ENCODE measurements around the gene HTT.

Gene HTT

DNA sequence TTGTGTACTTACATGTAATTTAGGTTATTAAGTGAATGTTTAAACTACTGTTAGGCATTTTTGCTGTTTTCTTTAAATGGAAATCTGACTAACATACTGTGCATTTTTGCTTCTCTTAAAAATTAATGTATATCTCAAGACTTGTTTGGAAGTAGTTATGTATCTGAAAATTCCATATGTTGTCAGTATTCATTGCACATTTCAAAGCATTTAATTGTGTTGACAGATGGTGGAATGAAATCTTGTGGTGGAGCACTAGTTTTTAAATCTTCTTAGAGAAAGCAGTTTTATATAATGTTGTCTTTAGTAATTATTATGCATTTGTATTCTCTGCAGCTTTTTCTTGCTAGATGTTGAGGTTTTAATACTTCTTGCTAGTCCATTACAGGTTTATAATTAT lies 102.9 kb downstream of the HTT start:
- DNase-seq, result no peak

DNA sequence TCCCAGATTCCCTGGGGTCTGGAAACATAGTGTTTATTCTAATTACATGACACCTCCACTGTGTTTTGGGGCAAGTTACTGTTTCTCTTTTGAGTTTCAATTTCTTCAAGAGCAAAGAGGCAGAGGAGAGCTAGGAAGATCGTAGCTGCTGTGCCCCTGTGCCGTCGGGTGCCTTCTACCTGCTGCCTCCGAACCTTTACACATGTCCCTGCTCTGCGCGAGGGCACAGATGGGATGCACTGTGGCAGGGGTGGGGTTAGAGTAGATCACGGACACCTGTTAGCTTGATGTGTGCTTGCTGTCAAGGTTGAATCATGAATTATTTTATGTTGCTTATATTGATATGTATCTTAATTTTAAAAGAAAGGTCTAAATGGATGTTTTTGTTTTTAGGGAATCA lies 103.4 kb downstream of the HTT start:
- DNase-seq, result no peak

- DNase-seq, result no peak
Measured at GRCh38 chr4:3178351-3178750, 103.9 kb downstream of the HTT start.

GRCh38 chr4:3179126-3179706 lies 104.7 kb downstream of the HTT start:
- DNase-seq, result no peak

DNA sequence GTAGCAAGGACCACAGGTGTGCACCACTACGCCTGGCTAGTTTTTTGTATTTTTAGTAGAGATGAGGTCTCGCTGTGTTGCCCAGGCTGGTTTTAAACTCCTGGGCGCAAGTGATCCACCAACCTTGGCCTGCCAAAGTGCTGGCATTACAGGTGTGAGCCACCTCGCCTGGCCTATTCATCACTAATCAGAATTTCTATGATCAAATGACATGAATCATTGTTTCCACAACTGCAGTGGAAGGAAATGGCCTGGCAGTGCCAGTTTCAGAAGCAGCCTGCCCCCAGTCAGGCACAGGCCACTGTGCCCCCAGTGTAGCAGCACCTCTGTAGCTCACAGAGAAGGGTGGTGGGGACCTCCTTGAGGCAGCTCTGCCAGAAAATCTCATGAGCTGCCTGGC lies 108.5 kb downstream of the HTT start:
- no peak for DNase-seq

DNA sequence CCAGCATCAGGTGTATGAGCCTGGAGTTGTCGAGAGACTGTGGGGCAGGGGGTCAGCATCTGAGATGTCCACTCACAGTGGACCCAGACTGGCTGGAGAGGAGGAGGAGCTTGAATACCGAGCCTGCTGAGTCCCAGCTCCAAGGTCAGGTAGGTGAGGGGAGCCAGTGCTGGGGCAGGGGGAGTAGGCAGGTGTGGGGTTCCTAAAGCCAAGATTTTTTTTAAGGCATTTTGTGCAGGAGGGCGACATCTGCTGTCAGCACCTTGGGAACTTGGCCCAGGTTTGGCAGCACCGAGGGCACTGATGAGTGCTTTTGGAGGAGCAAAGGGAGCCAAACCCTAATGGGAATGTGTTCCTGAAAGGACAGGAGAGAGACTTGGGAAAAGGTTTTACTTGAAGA lies 110.2 kb downstream of the HTT start:
- no peak for DNase-seq

- DNase-seq, result no peak
Measured at GRCh38 chr4:3186609-3187008, 112.1 kb downstream of the HTT start.

DNA sequence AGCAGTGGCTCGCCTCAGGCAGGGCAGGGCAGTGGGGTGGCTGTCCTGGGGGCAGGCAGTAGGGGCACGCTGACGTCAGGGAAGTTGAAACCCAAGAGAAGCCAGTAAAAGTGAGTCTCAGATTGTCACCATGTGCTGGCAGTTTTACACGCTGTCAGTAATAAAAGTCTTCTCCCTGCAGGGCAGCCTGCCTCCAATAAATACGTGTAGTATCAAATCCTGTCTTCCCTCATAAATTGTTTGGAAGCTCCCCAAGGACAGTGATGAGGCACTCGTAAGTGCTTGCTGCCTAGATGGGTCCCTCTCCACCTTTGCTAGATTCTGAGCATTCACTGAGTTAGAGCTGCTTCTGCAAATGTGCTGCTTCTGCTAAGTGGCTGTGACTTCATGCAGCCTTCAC lies 113.6 kb downstream of the HTT start:
- DNase-seq, result no peak

GRCh38 chr4:3189459-3189858 lies 115.0 kb downstream of the HTT start:
- no peak for DNase-seq

DNA sequence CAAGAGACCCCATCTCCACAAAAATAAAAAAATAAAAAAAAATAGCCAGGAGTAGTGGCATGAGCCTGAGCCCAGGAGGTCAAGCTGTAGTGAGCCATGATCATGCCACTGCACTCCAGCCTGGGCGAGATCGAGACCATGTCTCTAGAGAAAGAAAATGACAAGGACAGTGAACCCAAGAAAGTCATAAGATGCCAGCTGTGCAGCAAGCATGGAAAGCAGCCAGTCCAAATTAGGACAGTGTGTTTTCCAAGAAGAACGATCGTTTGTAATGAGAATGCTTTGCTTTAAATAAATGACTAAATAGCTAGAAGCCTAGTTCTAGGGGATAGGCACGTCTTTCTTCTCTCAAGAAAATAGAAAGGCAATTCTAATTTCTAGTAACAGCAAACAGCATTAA lies 116.1 kb downstream of the HTT start:
- no peak for DNase-seq

DNA sequence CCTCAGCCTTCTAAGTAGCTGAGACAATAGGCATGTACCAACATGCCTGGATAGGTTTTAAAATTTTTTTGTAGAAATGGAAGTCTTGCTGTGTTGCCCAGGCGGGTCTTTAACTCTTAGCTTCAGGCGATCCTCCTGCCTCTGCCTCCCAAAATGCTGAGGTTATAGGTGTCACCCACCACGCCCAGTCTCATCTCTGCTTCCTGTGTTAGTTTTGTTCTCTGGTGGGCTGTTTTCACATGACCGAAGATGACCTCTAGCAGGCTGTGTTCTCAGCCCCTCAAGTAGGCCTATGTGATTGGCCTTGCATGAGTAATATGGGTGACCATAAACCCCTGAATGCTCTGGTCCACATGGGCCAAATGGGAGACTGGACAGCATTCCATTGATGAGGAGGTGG lies 117.7 kb downstream of the HTT start:
- no peak for DNase-seq

GRCh38 chr4:3192827-3193226 lies 118.3 kb downstream of the HTT start:
- no peak for DNase-seq

GRCh38 chr4:3193531-3194203 lies 119.2 kb downstream of the HTT start:
- DNase-seq, result peak in 1 of 2 donors; percentile 31

GRCh38 chr4:3196670-3197359 lies 122.3 kb downstream of the HTT start:
- no peak for DNase-seq

DNA sequence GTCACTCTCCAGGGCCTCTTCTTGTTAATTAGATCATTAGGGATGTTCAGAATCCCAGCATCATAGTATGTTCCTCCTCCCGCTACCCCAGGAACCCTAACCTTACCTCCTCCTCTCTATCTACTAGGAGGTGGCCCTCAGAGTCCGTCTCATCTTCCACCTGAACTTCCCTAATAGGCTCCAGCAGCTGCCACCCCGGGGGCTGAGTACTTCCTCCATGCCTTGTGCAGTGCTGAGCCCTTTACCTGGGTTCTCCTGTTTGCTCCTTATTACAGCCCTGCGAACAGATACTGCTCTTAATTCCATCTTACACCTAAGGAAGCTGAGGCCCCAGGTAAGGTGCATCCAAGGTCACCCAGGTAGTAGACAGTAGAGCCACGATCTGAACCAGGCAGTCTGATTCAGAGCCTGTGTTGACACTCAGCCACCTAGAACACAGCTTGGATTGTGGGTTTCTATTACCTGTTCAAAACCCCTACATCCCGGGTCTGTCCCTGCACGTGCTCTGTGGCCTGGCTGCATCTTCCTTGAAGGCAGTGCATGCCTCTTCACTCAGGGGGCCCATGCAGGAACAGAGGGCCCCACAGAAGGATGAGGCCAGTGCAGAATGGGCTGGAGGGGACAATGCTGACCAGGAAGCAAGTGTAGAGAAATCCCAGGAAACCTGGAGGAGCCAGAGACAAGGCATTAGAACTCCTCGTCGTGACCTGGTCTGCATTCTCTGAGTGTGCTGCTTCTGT lies 123.1 kb downstream of the HTT start:
- no peak for DNase-seq

GRCh38 chr4:3198906-3199305 lies 124.4 kb downstream of the HTT start:
- no peak for DNase-seq

DNA sequence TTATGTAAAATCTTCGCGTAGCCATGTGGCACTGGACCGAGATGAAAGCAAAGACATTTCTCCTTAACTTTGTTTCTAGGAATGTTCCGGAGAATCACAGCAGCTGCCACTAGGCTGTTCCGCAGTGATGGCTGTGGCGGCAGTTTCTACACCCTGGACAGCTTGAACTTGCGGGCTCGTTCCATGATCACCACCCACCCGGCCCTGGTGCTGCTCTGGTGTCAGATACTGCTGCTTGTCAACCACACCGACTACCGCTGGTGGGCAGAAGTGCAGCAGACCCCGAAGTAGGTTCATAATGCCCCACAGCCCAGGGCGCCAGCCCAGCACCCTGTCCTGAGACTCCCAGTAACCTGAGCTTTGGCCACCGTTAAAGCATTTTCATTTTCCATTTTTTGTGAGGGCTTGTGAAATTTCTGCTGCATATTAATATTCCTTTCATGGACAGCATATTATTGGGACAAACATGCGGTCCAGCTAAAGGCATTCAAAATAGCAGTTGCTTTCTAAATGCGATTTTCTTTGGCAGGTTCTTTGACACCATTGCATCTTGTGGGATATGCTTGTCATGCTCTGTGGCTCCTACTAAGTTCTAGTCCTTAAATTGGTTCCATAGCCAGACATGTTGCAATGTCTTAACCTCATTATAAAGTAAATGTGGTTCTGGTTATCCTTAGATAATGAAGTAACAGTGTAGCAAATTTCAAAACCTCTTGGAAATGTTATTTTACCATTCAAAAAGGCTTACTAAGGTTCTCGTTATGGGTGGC lies 125.4 kb downstream of the HTT start:
- peak in 1 of 2 donors; percentile 18 for DNase-seq

DNA sequence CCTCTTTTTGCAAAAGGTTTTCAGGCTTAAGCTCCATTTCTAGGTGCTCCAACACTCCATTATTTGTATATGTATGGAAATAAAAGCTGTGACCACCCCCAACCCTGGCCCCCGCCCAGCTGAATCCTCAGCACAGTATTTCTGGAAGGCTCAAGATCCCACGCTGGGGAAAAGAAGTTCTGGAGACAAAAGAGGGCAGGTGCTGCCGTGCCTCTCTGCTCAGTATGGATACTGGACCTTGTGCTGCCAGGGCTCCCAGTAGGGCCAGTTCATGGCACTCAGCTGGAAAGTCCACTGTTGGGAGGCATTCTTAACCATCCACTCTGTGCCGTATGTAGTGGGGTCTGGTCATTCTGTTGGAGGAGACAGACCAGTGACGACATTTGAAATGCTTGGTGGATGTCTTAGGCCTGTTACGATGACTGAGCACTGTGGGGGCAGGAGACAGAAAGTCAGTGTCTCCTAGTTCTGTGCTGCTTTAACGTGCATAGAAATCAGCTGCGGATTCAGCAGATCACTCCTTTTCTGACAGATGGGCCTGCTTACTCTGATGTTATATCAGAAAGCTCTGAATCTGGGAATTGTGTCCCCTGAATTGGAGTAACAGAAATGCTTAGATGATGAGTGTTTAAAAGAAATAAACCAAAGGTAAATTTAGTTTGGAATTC lies 126.1 kb downstream of the HTT start:
- no peak for DNase-seq

GRCh38 chr4:3201718-3202702 lies 127.5 kb downstream of the HTT start:
- DNase-seq, result no peak

DNA sequence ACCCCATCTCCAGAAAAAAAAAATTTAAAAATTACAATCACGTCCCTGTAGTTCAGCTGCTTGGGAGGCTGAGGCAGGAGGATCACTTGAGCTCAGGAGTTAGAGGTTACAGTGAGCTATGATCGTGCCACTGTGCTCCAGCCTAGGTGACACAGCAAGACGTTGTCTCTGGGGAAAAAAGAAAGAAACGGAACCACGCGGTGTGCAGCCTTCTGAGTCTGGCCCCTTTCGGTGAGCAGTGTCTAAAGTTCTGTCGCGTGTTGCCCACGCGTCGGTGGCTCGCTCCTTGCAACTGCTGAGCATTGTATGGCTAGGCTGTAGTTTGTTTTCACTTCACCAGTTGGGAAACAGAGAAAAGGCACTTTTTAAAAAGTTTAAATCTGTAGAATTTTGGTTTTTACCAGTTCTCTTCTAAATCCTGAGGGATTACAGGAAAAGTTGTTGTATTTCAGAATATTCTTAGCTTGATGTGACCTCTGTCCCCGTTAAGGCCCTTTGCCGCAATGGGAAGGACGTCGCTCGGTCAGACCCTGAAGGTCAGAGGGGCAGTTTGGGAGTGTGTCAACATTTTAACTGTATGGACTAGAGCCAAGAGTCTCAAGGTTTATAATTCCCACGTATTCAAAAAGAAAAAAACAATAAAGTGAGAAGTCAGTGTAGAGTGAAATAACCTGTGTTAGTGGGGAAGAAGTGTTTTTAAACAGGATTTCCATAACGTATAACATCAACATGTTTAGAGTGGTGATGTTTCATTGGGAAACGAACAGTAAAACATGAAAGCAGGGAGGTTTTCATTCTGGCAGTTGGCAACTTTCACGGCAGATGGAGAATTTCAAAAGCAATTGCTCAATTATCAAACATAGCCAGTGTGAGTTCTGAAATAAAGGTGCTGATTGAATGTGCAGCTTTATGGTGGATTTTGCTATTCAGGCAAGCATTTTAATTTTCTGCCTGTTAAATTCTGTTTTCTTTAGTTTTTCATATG lies 128.6 kb downstream of the HTT start:
- DNase-seq, result peak in 1 of 2 donors; percentile 35

Measured in hippocampal formation (tissue), 2 donors.